Panc1 (cell line): Measurements from ENCODE around the gene KLHL42. TPM values are rescaled to one million over a fixed set of nuclear protein-coding genes. Genes with fewer than 3 reads are reported as not detected.

Source experiments
- ATAC-seq: fragments of 200-7000 bp; cut with Tn5 transposase; 2 replicates; pipeline ENCODE4 v1.9.1; 2020; ENCODE audit warnings: mild to moderate bottlenecking, moderate library complexity
- BruUV-seq: library from RNA; stranded (reverse); fragments of 400-500 nt; replicated peaks from 2 replicates; lab custom pipeline; 2021; lab: Mats Ljungman, UMichigan
- CTCF ChIA-PET: fragments of 300-600 bp; sonication (Branson Sonifier 250); formaldehyde crosslinking; loops from one replicate; lab custom pipeline; 2022; ENCODE audit warnings: antibody characterized with exemption; lab: Charles Lee
- POLR2A ChIA-PET: fragments of 300-600 bp; sonication (Branson Sonifier 250); formaldehyde crosslinking; loops from one replicate; lab custom pipeline; 2022; ENCODE audit warnings: antibody characterized with exemption; lab: Charles Lee
- DNase-seq: peaks from one replicate; pipeline ENCODE4 v3.0.0-alpha.2; 2010; ENCODE audit warnings: low read depth, low spot score
- H3K27ac ChIP-seq: 2 replicates; pipeline ENCODE4 v1.5.1; 2011; ENCODE audit warnings: mild to moderate bottlenecking, low read length, inconsistent platforms
- H3K27me3 ChIP-seq: fragments of 200-500 bp; sonication (Bioruptor generic); 2 replicates; pipeline ENCODE4 v1.6.0; 2014; ENCODE audit warnings: low read length, inconsistent platforms; ENCODE audit not compliant: control insufficient read depth, insufficient read depth
- H3K36me3 ChIP-seq: fragments of 200-500 bp; sonication (Bioruptor generic); 2 replicates; pipeline ENCODE4 v1.5.1; 2014; ENCODE audit warnings: inconsistent platforms, mild to moderate bottlenecking, low read length, moderate library complexity; ENCODE audit not compliant: control insufficient read depth, insufficient read depth
- H3K4me1 ChIP-seq: 2 replicates; pipeline ENCODE4 v1.5.1; 2011; ENCODE audit warnings: inconsistent platforms, mild to moderate bottlenecking, low read length, moderate library complexity; ENCODE audit not compliant: control insufficient read depth, insufficient read depth
- H3K4me3 ChIP-seq, 2 experiments: 2 replicates each; pipeline ENCODE4 v1.5.1; 2011 to 2012; ENCODE audit warnings: low read depth in 2 of 2, low read length in 2 of 2, mild to moderate bottlenecking in 2 of 2, inconsistent platforms in 1 of 2, moderate library complexity in 1 of 2
- H3K9me3 ChIP-seq: fragments of 200-500 bp; sonication (Bioruptor generic); 2 replicates; pipeline ENCODE4 v1.5.1; 2014; ENCODE audit warnings: low read depth, mild to moderate bottlenecking, inconsistent platforms, low read length, moderate library complexity; ENCODE audit not compliant: control insufficient read depth, insufficient read depth
- CTCF ChIP-seq: fragments of 450-650 bp; IDR thresholded peaks from 2 replicates; pipeline ENCODE4 v1.5.1; 2017; ENCODE audit warnings: mild to moderate bottlenecking
- POLR2AphosphoS5 ChIP-seq: IDR thresholded peaks from 2 replicates; pipeline ENCODE4 v1.6.1; 2012; ENCODE audit warnings: mild to moderate bottlenecking, low read depth, low read length, moderate library complexity
- REST ChIP-seq, 2 experiments: IDR thresholded peaks; 2 replicates each; pipeline ENCODE4 v1.6.1; 2011 to 2012; ENCODE audit warnings: low read depth in 2 of 2, control low read depth in 1 of 2, low read length in 1 of 2, mild to moderate bottlenecking in 1 of 2, moderate library complexity in 1 of 2; ENCODE audit not compliant: insufficient read depth in 1 of 2
- SIN3A ChIP-seq: IDR thresholded peaks from 2 replicates; pipeline ENCODE4 v1.6.1; 2012; ENCODE audit warnings: low read depth, mild to moderate bottlenecking, low read length, moderate library complexity, borderline replicate concordance; ENCODE audit not compliant: insufficient read depth
- TCF7L2 ChIP-seq: IDR thresholded peaks from 2 replicates; pipeline ENCODE4 v1.6.1; 2011; ENCODE audit warnings: mild to moderate bottlenecking, low read depth, low read length, inconsistent platforms
- in situ Hi-C: cut with HindIII; loops from 2 replicates; pipeline ENCODE4 v1.10.0; 2016; ENCODE audit warnings: low sequenced_read_pairs, low pct_unique_long_range_greater_than_20kb
- intact Hi-C: fragments of 100-400 bp; cut with micrococcal nuclease; formaldehyde crosslinking; loops from one replicate; pipeline ENCODE4 v1.10.0; 2022; ENCODE audit not compliant: unreplicated experiment
- total RNA-seq: library from RNA; stranded (reverse); gene quantifications from one replicate; pipeline ENCODE4 v1.2.1, GENCODE V29; 2021; ENCODE audit not compliant: unreplicated experiment

The KLHL42 gene
- total RNA-seq, 1 experiment from 2014 or later: 35.2 TPM

- ATAC-seq (no peak), DNase-seq (no peak)
- in situ Hi-C loops (no loop called here), intact Hi-C loops (no loop called here)
- Histone ChIP-seq H3K4me1 (no peaks in the 10 kb centered on the region), H3K36me3 (no peaks in the 10 kb centered on the region), H3K4me3 (no peak overlapping the region), H3K27me3 (no peaks in the 10 kb centered on the region; the same call in 1 of the 2 replicates), H3K27ac (no peak overlapping the region), H3K9me3 (no peaks in the 10 kb centered on the region)
- TF ChIP-seq REST (IDR thresholded peaks at IDR 0.05; ENCODE audit: insufficient read depth in 1 of 2, low read depth in 2 of 2, low read length in 1 of 2): no peak
- BruUV-seq: no TSS peak
- ChIA-PET POLR2A (no interaction called here), CTCF (interaction anchor here (0.9 kb wide), 1 partner anchor 49 kb away, joined by 3 read pairs; no protein-coding TSS in a partner anchor)
Measured at GRCh38 chr12:27807063-27807703, 27.1 kb downstream of the KLHL42 start.

GRCh38 chr12:27808841-27809240 is 28.8 kb downstream of the KLHL42 start:
- no TSS peak for BruUV-seq
- Histone ChIP-seq H3K27me3 (no peaks in the 10 kb centered on the region; the same call in 1 of the 2 replicates), H3K4me3 (no peak overlapping the region), H3K27ac (no peak overlapping the region), H3K9me3 (no peaks in the 10 kb centered on the region), H3K4me1 (no peaks in the 10 kb centered on the region), H3K36me3 (no peaks in the 10 kb centered on the region)
- DNase-seq (no peak), ATAC-seq (no peak)
- in situ Hi-C loops: no loop called here
- POLR2A ChIA-PET: no interaction called here
- TF ChIP-seq TCF7L2: no peak
- TF ChIP-seq POLR2AphosphoS5: no peak
- TF ChIP-seq CTCF: no peak
- TF ChIP-seq SIN3A: no peak
- TF ChIP-seq REST (IDR thresholded peaks at IDR 0.05; ENCODE audit: insufficient read depth in 1 of 2, low read depth in 2 of 2, low read length in 1 of 2): no peak
- intact Hi-C loops: no loop called here
- CTCF ChIA-PET: no interaction called here
